Pancreas (tissue), 10 donors: ENCODE data around the gene HLCS. TPM values are rescaled to one million over a fixed set of nuclear protein-coding genes. Genes with fewer than 3 reads are reported as not detected.

ENCODE experiments used
- ATAC-seq, 4 donors: fragments of 200-7000 bp; cut with Tn5 transposase; one replicate each; pipeline versions ENCODE4 v1.8.0 to v1.9.1; 2020; ENCODE audit warnings: mild to moderate bottlenecking in 4 of 4, moderate library complexity in 4 of 4
- DNase-seq, 6 donors: peaks; one replicate each; pipeline ENCODE4 v3.0.0-alpha.2; 2020
- FAIRE-seq: peaks from 2 replicates; lab custom pipeline; 2012; peaks lifted over from hg19 to GRCh38; lab: Jason Lieb, UNC
- H3K27ac ChIP-seq, 4 donors: fragments of 200-600 bp; sonication (generic); 1 replicate in 3 of 4; 2 replicates in 1 of 4; pipeline versions ENCODE4 v1.5.0 to v1.8.0; 2020
- H3K27me3 ChIP-seq, 4 donors: fragments of 200-600 bp; one replicate each; pipeline ENCODE4 v1.8.0; 2021
- H3K36me3 ChIP-seq, 3 donors: fragments of 200-600 bp; sonication (generic) in 1 of 3; one replicate each; pipeline versions ENCODE4 v1.5.0 to v1.8.0; 2020 to 2021
- H3K4me1 ChIP-seq, 3 donors: fragments of 200-600 bp; one replicate each; pipeline ENCODE4 v1.8.0; 2021
- H3K4me3 ChIP-seq, 4 donors: fragments of 200-600 bp; sonication (generic) in 2 of 4; one replicate each; pipeline versions ENCODE4 v1.5.0 to v1.8.0; 2020 to 2021
- H3K9me3 ChIP-seq, 4 donors: fragments of 200-600 bp; one replicate each; pipeline ENCODE4 v1.8.0; 2021
- WGBS, 2 donors: extraction: QIAGEN DNeasy Blood & Tissue Kit; methylation state at CpG; one replicate each; pipeline ENCODE4 v1.1.7; 2013; 5-methylcytosine and 5-hydroxymethylcytosine counted together
- intact Hi-C, 3 donors: fragments of 100-400 bp; cut with DNase I; formaldehyde crosslinking; loops; one replicate each; pipeline versions ENCODE4 v1.11.1 to v1.14.2; 2022
- polyA plus RNA-seq, 2 donors: library from polyadenylated mRNA; stranded (reverse); fragments of 200-250 nt; gene quantifications; one replicate each; pipeline ENCODE4 v1.2.3, GENCODE V29; 2013
- total RNA-seq, 6 donors: library from RNA; stranded (reverse); fragmentation: NEBNext Ultra II Directional in 4 of 6; extraction: Animal tissue kit (Norgen Biotek cat#: 25700) in 4 of 6; gene quantifications; one replicate each; pipeline versions ENCODE4 v1.2.1 to v1.2.4, GENCODE V29; 2021 to 2023
- TF ChIP-seq, protein P1 (sequence below), 4 donors: fragments of 200-600 bp; sonication (generic) in 3 of 4; IDR thresholded peaks; one replicate each; pipeline versions ENCODE4 v1.5.0 to v1.8.0; 2021; ENCODE audit warnings: antibody characterized with exemption in 4 of 4
- donor health status: healthy with polysubstance abuse.
- donor health status: DM: no; HTN: no; CAD: no; lungs with moderate emphysema.
- donor health status: DM: no; HTN: no; CAD: no.
- donor health status: control.
- donor health status: control.
- donor health status: Bipolar disorder and iron deficiency.
- donor health status: DM: yes; HTN: yes; CAD: no.
- donor health status: DM: no; HTN: no; CAD: no.
- donor health status: DM: no; HTN: no; CAD: no.
- donor health status: DM: yes; HTN: yes; CAD: no.

Gene HLCS
- total and polyA plus RNA-seq, 8 donors = 5.5 to 14.0 (median 11.9) TPM

DNA sequence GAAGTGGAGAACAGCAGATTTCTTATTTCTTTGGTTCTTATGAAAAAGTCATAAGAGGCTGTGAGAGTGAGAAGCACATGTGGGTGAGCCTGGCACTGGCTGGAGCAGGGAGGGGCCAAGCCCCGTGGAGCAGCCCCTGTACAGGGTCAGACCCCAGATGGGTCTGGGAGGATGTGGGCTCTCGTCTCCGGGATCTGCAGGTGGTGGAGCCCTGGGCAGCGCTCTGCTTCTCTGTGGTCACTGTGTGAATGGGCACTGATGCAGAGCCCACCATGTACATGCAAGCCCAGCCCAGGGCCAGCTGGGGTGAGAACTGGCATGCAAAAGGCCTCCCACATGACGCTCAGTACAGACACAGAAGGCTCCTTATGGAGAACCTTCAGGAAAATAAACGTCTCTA, 200.0 kb downstream of the HLCS start:
- Histone ChIP-seq H3K27ac (no peak overlapping the region), H3K4me3 (no peak overlapping the region), H3K9me3 (no peaks in the 10 kb centered on the region), H3K4me1 (peaks cover 0 to 14% (median 0%) of the 10 kb centered on the region in 3 donors), H3K36me3 (no peaks in the 10 kb centered on the region), H3K27me3 (no peaks in the 10 kb centered on the region)
- DNase-seq = no peak
- TF ChIP-seq, protein P1, sequence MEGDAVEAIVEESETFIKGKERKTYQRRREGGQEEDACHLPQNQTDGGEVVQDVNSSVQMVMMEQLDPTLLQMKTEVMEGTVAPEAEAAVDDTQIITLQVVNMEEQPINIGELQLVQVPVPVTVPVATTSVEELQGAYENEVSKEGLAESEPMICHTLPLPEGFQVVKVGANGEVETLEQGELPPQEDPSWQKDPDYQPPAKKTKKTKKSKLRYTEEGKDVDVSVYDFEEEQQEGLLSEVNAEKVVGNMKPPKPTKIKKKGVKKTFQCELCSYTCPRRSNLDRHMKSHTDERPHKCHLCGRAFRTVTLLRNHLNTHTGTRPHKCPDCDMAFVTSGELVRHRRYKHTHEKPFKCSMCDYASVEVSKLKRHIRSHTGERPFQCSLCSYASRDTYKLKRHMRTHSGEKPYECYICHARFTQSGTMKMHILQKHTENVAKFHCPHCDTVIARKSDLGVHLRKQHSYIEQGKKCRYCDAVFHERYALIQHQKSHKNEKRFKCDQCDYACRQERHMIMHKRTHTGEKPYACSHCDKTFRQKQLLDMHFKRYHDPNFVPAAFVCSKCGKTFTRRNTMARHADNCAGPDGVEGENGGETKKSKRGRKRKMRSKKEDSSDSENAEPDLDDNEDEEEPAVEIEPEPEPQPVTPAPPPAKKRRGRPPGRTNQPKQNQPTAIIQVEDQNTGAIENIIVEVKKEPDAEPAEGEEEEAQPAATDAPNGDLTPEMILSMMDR (IDR thresholded peaks at IDR 0.05) = no peak
- intact Hi-C loops = no loop called here
- no peak for ATAC-seq
- FAIRE-seq = no peak
- WGBS, 2 donors = 93 to 96% methylated on average over 6 of the region's 6 CpGs

DNA sequence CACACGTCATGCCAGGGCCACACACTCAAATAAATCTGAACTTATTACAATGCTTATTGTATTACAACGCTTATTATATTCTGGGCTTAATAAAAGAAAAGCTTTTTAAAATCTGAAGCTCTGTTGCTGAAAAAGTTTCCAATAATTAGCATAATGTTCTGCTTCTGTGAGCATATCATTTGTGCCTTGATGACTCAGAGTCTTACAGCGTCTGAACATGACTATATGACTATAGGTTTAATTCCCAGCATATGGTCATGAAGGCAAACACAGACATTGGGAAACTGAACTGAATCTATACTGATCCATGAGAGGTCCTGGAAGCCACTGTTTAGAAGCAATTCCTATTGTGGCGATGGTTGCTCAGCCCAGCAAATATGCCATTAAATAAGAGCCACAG, 201.2 kb downstream of the HLCS start:
- WGBS, 2 donors = 94 to 96% methylated on average over 4 of the region's 4 CpGs
- FAIRE-seq = no peak

GRCh38 chr21:36763305-36763704, 203.2 kb downstream of the HLCS start:
- intact Hi-C loops = no loop called here
- no peaks in the 10 kb centered on the region for H3K36me3 ChIP-seq
- H3K4me1 ChIP-seq = no peaks in the 10 kb centered on the region
- no peaks in the 10 kb centered on the region for H3K9me3 ChIP-seq
- FAIRE-seq = no peak
- TF ChIP-seq, protein P1 (IDR thresholded peaks at IDR 0.05) = no peak
- no peaks in the 10 kb centered on the region for H3K27me3 ChIP-seq
- 95 to 97% methylated on average over 6 of the region's 6 CpGs for WGBS, 2 donors
- ATAC-seq = no peak
- no peak for DNase-seq
- no peak overlapping the region for H3K4me3 ChIP-seq
- H3K27ac ChIP-seq = no peak overlapping the region

More for the DNA sequence above, 201.2 kb downstream of the HLCS start:
- H3K36me3 ChIP-seq = no peaks in the 10 kb centered on the region
- H3K4me1 ChIP-seq = peaks cover 0 to 14% (median 0%) of the 10 kb centered on the region in 3 donors
- no peak overlapping the region for H3K27ac ChIP-seq
- ATAC-seq = no peak
- H3K4me3 ChIP-seq = no peak overlapping the region
- no peaks in the 10 kb centered on the region for H3K9me3 ChIP-seq
- no peaks in the 10 kb centered on the region for H3K27me3 ChIP-seq
- TF ChIP-seq, protein P1 (IDR thresholded peaks at IDR 0.05) = no peak
- no peak for DNase-seq
- intact Hi-C loops = no loop called here

GRCh38 chr21:36762642-36763041, 203.8 kb downstream of the HLCS start:
- DNase-seq (no peak), FAIRE-seq (no peak), ATAC-seq (no peak)
- Histone ChIP-seq H3K27me3 (no peaks in the 10 kb centered on the region), H3K27ac (no peak overlapping the region), H3K4me1 (no peaks in the 10 kb centered on the region), H3K9me3 (no peaks in the 10 kb centered on the region), H3K4me3 (no peak overlapping the region), H3K36me3 (no peaks in the 10 kb centered on the region)
- intact Hi-C loops = no loop called here
- WGBS, 2 donors = 88 to 91% methylated on average over 9 of the region's 9 CpGs
- TF ChIP-seq, protein P1 (IDR thresholded peaks at IDR 0.05) = no peak

DNA sequence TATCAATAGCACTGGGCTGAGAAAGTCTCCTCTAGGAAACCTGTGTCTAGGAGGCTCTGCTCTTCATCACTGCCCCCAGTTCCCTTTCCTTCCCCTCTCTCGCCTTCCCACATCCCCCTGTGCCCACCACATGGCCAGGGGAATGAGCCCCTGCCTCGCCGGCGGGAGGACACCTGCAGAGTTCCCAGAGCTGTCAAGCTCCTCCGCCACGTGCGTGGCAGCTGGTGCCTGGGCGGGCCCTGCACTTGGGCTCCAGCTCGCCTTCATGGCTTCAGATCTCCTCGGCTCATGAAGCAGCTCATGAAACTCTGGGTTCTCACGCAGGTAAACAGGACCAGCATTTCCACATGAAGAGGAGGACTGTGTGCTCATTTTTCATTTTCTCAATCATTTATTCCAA, 204.8 kb downstream of the HLCS start:
- intact Hi-C loops = no loop called here
- Histone ChIP-seq H3K27ac (no peak overlapping the region), H3K36me3 (no peaks in the 10 kb centered on the region), H3K4me1 (no peaks in the 10 kb centered on the region), H3K27me3 (no peaks in the 10 kb centered on the region), H3K4me3 (no peak overlapping the region), H3K9me3 (no peaks in the 10 kb centered on the region)
- DNase-seq = peak; percentile 55 to 74 (median 65)
- 45 to 49% methylated on average over 11 of the region's 11 CpGs for WGBS, 2 donors
- TF ChIP-seq, protein P1 (IDR thresholded peaks at IDR 0.05) = no peak
- ATAC-seq = peak; percentile 69 to 93 (median 88)
- FAIRE-seq = no peak
